Progenitor cell of endocrine pancreas (in vitro differentiated cells): ENCODE measurements around the gene DOC2B. TPM values are rescaled to one million over a fixed set of nuclear protein-coding genes. Genes with fewer than 3 reads are reported as not detected.
"Not testable (repeated sequence)": the region's sequence is repeated elsewhere in the genome, so short reads cannot be mapped to it uniquely, and the experiment has no call there.

Experiments used
- DNase-seq: peaks from one replicate; pipeline ENCODE4 v3.0.0; 2021; ENCODE audit warnings: low spot score; ENCODE audit not compliant: unreplicated experiment
- H3K27ac Mint-ChIP-seq: 2 replicates; pipeline ENCODE4 v1.8.0; 2021; ENCODE audit warnings: mild to moderate bottlenecking, moderate library complexity, mixed read lengths
- H3K27me3 Mint-ChIP-seq: 2 replicates; pipeline ENCODE4 v1.8.0; 2021; ENCODE audit warnings: mixed read lengths
- H3K36me3 Mint-ChIP-seq: 2 replicates; pipeline ENCODE4 v1.8.0; 2022; ENCODE audit warnings: mixed read lengths; ENCODE audit not compliant: insufficient read depth
- H3K4me1 Mint-ChIP-seq: 2 replicates; pipeline ENCODE4 v1.8.0; 2021; ENCODE audit warnings: low read depth, mixed read lengths
- H3K4me3 Mint-ChIP-seq: 2 replicates; pipeline ENCODE4 v1.8.0; 2021; ENCODE audit warnings: low read depth, mild to moderate bottlenecking, moderate library complexity, mixed read lengths
- H3K9me3 Mint-ChIP-seq: 2 replicates; pipeline ENCODE4 v1.8.0; 2021; ENCODE audit warnings: low read depth, mixed read lengths
- total RNA-seq: library from RNA; stranded (reverse); gene quantifications from 2 replicates; pipeline ENCODE4 v1.2.1, GENCODE V29; 2021
- TF ChIP-seq, protein P1 (sequence below): fragments of 200-600 bp; sonication (generic); IDR thresholded peaks from one replicate; pipeline ENCODE4 v1.5.0; 2021; ENCODE audit warnings: antibody characterized with exemption, mild to moderate bottlenecking; ENCODE audit not compliant: unreplicated experiment

Gene DOC2B
- total RNA-seq, 1 donor from 2014 or later = 1.2 TPM

- Mint-ChIP-seq H3K4me3 (no peak overlapping the region), H3K36me3 (no peaks in the 10 kb centered on the region), H3K9me3 (no peaks in the 10 kb centered on the region), H3K4me1 (no peaks in the 10 kb centered on the region), H3K27ac (no peak overlapping the region), H3K27me3 (peaks cover 2% of the 10 kb centered on the region)
- peak; percentile 7 for DNase-seq
- TF ChIP-seq, protein P1, sequence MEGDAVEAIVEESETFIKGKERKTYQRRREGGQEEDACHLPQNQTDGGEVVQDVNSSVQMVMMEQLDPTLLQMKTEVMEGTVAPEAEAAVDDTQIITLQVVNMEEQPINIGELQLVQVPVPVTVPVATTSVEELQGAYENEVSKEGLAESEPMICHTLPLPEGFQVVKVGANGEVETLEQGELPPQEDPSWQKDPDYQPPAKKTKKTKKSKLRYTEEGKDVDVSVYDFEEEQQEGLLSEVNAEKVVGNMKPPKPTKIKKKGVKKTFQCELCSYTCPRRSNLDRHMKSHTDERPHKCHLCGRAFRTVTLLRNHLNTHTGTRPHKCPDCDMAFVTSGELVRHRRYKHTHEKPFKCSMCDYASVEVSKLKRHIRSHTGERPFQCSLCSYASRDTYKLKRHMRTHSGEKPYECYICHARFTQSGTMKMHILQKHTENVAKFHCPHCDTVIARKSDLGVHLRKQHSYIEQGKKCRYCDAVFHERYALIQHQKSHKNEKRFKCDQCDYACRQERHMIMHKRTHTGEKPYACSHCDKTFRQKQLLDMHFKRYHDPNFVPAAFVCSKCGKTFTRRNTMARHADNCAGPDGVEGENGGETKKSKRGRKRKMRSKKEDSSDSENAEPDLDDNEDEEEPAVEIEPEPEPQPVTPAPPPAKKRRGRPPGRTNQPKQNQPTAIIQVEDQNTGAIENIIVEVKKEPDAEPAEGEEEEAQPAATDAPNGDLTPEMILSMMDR = no peak
These were observed 36.3 kb downstream of the DOC2B start for GRCh38 chr17:144936-145670.

GRCh38 chr17:143785-144281 lies 37.6 kb downstream of the DOC2B start:
- TF ChIP-seq, protein P1 = peak; percentile 90
- H3K36me3 Mint-ChIP-seq = no peaks in the 10 kb centered on the region
- no peaks in the 10 kb centered on the region for H3K9me3 Mint-ChIP-seq
- H3K27ac Mint-ChIP-seq = no peak overlapping the region
- DNase-seq = peak; percentile 86
- H3K4me1 Mint-ChIP-seq = no peaks in the 10 kb centered on the region
- H3K27me3 Mint-ChIP-seq = peaks cover 5% of the 10 kb centered on the region
- no peak overlapping the region for H3K4me3 Mint-ChIP-seq

GRCh38 chr17:142876-143784 lies 38.3 kb downstream of the DOC2B start:
- Mint-ChIP-seq H3K9me3 (no peaks in the 10 kb centered on the region), H3K36me3 (no peaks in the 10 kb centered on the region), H3K27me3 (peaks cover 5% of the 10 kb centered on the region), H3K4me1 (no peaks in the 10 kb centered on the region), H3K4me3 (no peak overlapping the region), H3K27ac (no peak overlapping the region)
- TF ChIP-seq, protein P1 = no peak
- no peak for DNase-seq

GRCh38 chr17:142102-142661 lies 39.3 kb downstream of the DOC2B start:
- Mint-ChIP-seq H3K27ac (no peak overlapping the region), H3K27me3 (peaks cover 5% of the 10 kb centered on the region), H3K4me3 (no peak overlapping the region), H3K9me3 (no peaks in the 10 kb centered on the region), H3K4me1 (no peaks in the 10 kb centered on the region), H3K36me3 (no peaks in the 10 kb centered on the region)
- peak; percentile 7 for DNase-seq
- TF ChIP-seq, protein P1 = no peak

DNA sequence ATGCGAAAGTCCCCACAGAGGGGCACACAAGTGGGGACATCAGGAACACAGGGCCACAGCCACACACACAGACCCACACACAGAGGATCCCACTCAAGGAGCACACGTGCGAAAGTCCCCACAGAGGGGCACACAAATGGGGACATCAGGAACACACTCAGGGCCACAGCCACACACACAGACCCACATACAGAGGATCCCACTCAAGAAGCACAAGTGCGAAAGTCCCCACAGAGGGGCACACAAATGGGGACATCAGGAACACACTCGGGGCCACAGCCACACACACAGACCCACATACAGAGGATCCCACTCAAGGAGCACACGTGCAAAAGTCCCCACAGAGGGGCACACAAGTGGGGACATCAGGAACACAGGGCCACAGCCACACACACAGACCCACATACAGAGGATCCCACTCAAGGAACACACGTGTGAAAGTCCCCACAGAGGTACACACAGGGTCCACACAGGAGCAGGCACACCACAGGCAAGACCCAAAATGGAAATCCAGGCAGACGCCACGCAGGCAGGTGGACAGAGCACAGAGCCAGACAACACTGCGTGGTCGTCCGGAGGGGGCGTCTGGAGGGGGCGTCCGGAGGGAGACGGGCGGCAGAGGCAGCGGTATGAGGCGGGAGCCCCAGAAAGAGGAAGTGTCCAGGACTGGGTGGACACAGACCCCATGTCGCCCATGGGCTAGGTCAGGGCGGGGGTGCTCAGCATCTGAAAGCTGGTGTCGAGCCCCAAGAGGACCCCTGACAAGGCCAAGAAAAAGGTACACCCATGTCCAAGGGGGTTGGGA lies 41.8 kb downstream of the DOC2B start:
- not testable (repeated sequence) for H3K4me3 Mint-ChIP-seq, H3K9me3 Mint-ChIP-seq, H3K27me3 Mint-ChIP-seq, H3K4me1 Mint-ChIP-seq, DNase-seq, H3K27ac Mint-ChIP-seq, H3K36me3 Mint-ChIP-seq

DNA sequence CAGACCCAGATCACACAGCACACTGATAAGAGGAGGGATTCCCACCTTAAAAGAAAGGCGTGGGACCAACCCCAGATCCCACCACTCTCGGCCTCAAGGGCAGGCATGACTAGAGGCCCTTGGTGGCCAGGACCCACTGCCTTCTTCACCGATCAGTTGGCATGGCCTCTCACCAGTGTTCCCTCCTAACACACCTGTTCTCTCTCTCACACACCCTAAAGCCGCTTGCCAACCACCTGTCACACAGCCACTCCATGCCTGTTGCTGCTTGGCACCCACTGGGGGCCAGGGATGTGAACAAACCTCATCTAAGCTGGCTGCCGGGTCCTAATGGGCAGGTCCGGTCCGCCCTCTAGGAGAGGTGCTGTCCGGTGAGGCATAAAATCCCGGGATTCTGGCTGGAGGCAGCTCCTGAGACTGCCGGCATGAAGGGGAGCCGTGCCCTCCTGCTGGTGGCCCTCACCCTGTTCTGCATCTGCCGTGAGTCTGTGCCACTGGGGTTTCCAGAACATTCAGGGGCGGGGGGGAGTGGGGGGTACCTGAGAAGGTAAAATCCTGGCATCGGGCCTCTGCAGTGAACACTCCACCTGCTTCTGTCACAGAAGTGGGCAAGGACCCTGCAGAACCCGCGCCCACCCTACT lies 44.2 kb downstream of the DOC2B start, which contains the start of gene SCGB1C2:
SCGB1C2 (plus strand) TSS at position 404 of the 642 bp plus-strand sequence; CDS start at position 426, 22 bp downstream.
- H3K27me3 Mint-ChIP-seq, H3K27ac Mint-ChIP-seq, H3K9me3 Mint-ChIP-seq, DNase-seq, H3K4me3 Mint-ChIP-seq, H3K4me1 Mint-ChIP-seq, H3K36me3 Mint-ChIP-seq: not testable (repeated sequence)
